Right lobe of liver (tissue), 6 donors: Measurements from ENCODE around the gene MAP3K13. TPM values are rescaled to one million over a fixed set of nuclear protein-coding genes. Genes with fewer than 3 reads are reported as not detected.

Experiments
- ATAC-seq, 4 donors: fragments of 200-7000 bp; cut with Tn5 transposase; one replicate each; pipeline ENCODE4 v1.9.1; 2020; ENCODE audit warnings: mild to moderate bottlenecking in 4 of 4, moderate library complexity in 4 of 4
- DNase-seq, 3 donors: peaks; one replicate each; pipeline ENCODE4 v3.0.0-alpha.2; 2020
- H3K27ac ChIP-seq, 3 donors: fragments of 200-600 bp; one replicate each; pipeline ENCODE4 v1.8.0; 2022
- H3K27me3 ChIP-seq, 2 donors: fragments of 200-600 bp; one replicate each; pipeline ENCODE4 v1.8.0; 2022
- H3K36me3 ChIP-seq, 4 donors: fragments of 200-600 bp; sonication (generic) in 1 of 4; one replicate each; pipeline versions ENCODE4 v1.5.1 to v1.8.0; 2017 to 2022; ENCODE audit warnings: control low read depth in 1 of 4
- H3K4me1 ChIP-seq, 4 donors: fragments of 200-600 bp; sonication (generic) in 1 of 4; one replicate each; pipeline versions ENCODE4 v1.5.1 to v1.8.0; 2017 to 2022; ENCODE audit warnings: control low read depth in 1 of 4
- H3K4me3 ChIP-seq, 3 donors: fragments of 200-600 bp; one replicate each; pipeline ENCODE4 v1.8.0; 2022
- H3K9me3 ChIP-seq, 4 donors: fragments of 200-600 bp; sonication (generic) in 1 of 4; one replicate each; pipeline versions ENCODE4 v1.5.1 to v1.8.0; 2017 to 2022; ENCODE audit warnings: control low read depth in 1 of 4
- CTCF ChIP-seq, 4 donors: fragments of 200-600 bp in 3 of 4; fragments of 450-650 bp in 1 of 4; IDR thresholded peaks; one replicate each; pipeline versions ENCODE4 v1.5.1 to v1.8.0; 2016 to 2022; ENCODE audit warnings: antibody characterized with exemption in 4 of 4, mild to moderate bottlenecking in 2 of 4
- POLR2A ChIP-seq: fragments of 450-650 bp; IDR thresholded peaks from one replicate; pipeline ENCODE4 v1.6.1; 2017; ENCODE audit warnings: antibody characterized with exemption, mild to moderate bottlenecking
- WGBS: methylation state at CpG from one replicate; pipeline ENCODE4 v1.1.6; 2018; ENCODE audit warnings: low coverage, low lambda C conversion rate; ENCODE audit not compliant: insufficient coverage; ENCODE audit errors: missing lambda C conversion rate; 5-methylcytosine and 5-hydroxymethylcytosine counted together
- intact Hi-C, 2 donors: fragments of 100-400 bp; cut with DNase I; formaldehyde crosslinking; loops; one replicate each; pipeline versions ENCODE4 v1.11.2 to v1.14.1; 2022
- total RNA-seq, 6 experiments: library from RNA; depleted of rRNA in 2 of 6; stranded (reverse); fragments of >200 nt in 2 of 6; fragmentation: NEBNext Ultra II Directional in 3 of 6; extraction: Animal tissue kit (Norgen Biotek cat#: 25700) in 3 of 6; gene quantifications; one replicate each; pipeline versions ENCODE4 v1.1.0 to v1.2.4, GENCODE V29; 2016 to 2023
- donor health status: DM: no; HTN: yes; CAD: no.
- donor health status: DM: no; HTN: no; CAD: no.
- donor health status: DM: no; HTN: no; CAD: no.
- donor health status: DM: no; HTN: yes; CAD: no.
- donor health status: DM: no; HTN: yes; CAD: no.

Gene MAP3K13
- total RNA-seq, 6 experiments from 2014 or later: 14.1 to 30.9 (median 24.1) TPM

GRCh38 chr3:185330238-185330637, 32.7 kb upstream of the MAP3K13 start:
- intact Hi-C loops: no loop called here
- Histone ChIP-seq H3K4me3 (peak overlapping the region; percentile 14 to 63 (median 48)), H3K4me1 (peaks cover 0 to 23% (median 2%) of the 10 kb centered on the region in 4 donors), H3K27me3 (no peaks in the 10 kb centered on the region), H3K27ac (peak overlapping the region; percentile 52 to 81 (median 58)), H3K36me3 (no peaks in the 10 kb centered on the region), H3K9me3 (no peaks in the 10 kb centered on the region)
- WGBS: 21% methylated on average over 4 of the region's 6 CpGs
- TF ChIP-seq CTCF (IDR thresholded peaks at IDR 0.05) (no peak), POLR2A (no peak)
- DNase-seq (no peak), ATAC-seq (peak; percentile 18 to 54 (median 28))

GRCh38 chr3:185330644-185331043, 32.3 kb upstream of the MAP3K13 start:
- TF ChIP-seq POLR2A (no peak), CTCF (IDR thresholded peaks at IDR 0.05) (no peak)
- no peaks in the 10 kb centered on the region for H3K9me3 ChIP-seq
- peak overlapping the region; percentile 52 to 81 (median 58) for H3K27ac ChIP-seq
- peak overlapping the region; percentile 14 to 63 (median 48) for H3K4me3 ChIP-seq
- H3K4me1 ChIP-seq: peaks cover 0 to 23% (median 2%) of the 10 kb centered on the region in 4 donors
- no peaks in the 10 kb centered on the region for H3K27me3 ChIP-seq
- peak in 3 of 4 donors; percentile 2 to 12 (median 5) for ATAC-seq
- WGBS: 45% methylated on average over 3 of the region's 3 CpGs
- no peak for DNase-seq
- intact Hi-C loops: no loop called here
- no peaks in the 10 kb centered on the region for H3K36me3 ChIP-seq

GRCh38 chr3:185332026-185332735, 30.8 kb upstream of the MAP3K13 start:
- Histone ChIP-seq H3K4me3 (no peak overlapping the region), H3K9me3 (no peaks in the 10 kb centered on the region), H3K36me3 (no peaks in the 10 kb centered on the region), H3K4me1 (peaks cover 0 to 27% (median 2%) of the 10 kb centered on the region in 4 donors), H3K27ac (peak overlapping the region; percentile 11 to 35 (median 23)), H3K27me3 (no peaks in the 10 kb centered on the region)
- no peak for DNase-seq
- ATAC-seq: peak; percentile 47 to 60 (median 58)
- WGBS: 4% methylated on average over 3 of the region's 3 CpGs
- intact Hi-C loops: no loop called here
- TF ChIP-seq POLR2A: no peak
- no peak for TF ChIP-seq CTCF (IDR thresholded peaks at IDR 0.05)

DNA sequence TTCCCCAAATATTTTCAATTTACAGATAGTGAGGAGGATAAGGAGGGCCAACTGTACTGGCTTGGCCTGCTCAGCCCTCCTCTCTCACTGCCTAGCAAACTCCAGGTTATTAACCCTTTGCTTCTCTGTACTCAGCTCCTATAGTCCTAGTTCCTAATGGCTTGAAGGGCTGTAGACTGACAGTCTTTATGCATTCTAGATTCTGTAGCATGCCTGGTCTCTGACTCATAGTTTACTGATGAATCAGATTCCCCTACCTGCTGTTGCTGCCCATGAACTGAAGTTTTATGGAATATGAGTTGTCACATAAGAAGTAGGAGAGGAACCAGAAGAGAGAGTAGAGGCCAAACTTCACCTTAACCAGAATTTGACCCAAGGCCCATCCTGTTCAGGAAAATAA, 27.1 kb upstream of the MAP3K13 start:
- H3K4me1 ChIP-seq: peaks cover 0 to 23% (median 4%) of the 10 kb centered on the region in 4 donors
- no peak overlapping the region for H3K4me3 ChIP-seq
- no peaks in the 10 kb centered on the region for H3K36me3 ChIP-seq
- TF ChIP-seq CTCF (IDR thresholded peaks at IDR 0.05) (no peak), POLR2A (no peak)
- no peaks in the 10 kb centered on the region for H3K27me3 ChIP-seq
- no peak overlapping the region for H3K27ac ChIP-seq
- intact Hi-C loops: no loop called here
- ATAC-seq (peak in 2 of 4 donors; percentile 19 to 66), DNase-seq (no peak)
- H3K9me3 ChIP-seq: no peaks in the 10 kb centered on the region
